Suprapubic skin (tissue), 4 donors: Measurements from ENCODE around the gene PXT1. TPM values are rescaled to one million over a fixed set of nuclear protein-coding genes. Genes with fewer than 3 reads are reported as not detected.

Source experiments
- DNase-seq, 2 donors: peaks; one replicate each; pipeline ENCODE4 v3.0.0-alpha.2; 2019; ENCODE audit warnings: low spot score in 2 of 2
- H3K27ac ChIP-seq: fragments of 200-600 bp; sonication (generic); one replicate; pipeline ENCODE4 v1.5.1; 2019
- H3K27me3 ChIP-seq: fragments of 200-600 bp; sonication (generic); one replicate; pipeline ENCODE4 v1.5.1; 2019
- H3K36me3 ChIP-seq: fragments of 200-600 bp; sonication (generic); one replicate; pipeline ENCODE4 v1.5.1; 2019
- H3K4me1 ChIP-seq: fragments of 200-600 bp; sonication (generic); one replicate; pipeline ENCODE4 v1.5.1; 2019
- H3K4me3 ChIP-seq: fragments of 200-600 bp; sonication (generic); one replicate; pipeline ENCODE4 v1.5.1; 2019; ENCODE audit warnings: mild to moderate bottlenecking
- H3K9me3 ChIP-seq: fragments of 200-600 bp; sonication (generic); one replicate; pipeline ENCODE4 v1.5.1; 2019
- EP300 ChIP-seq: sonication (generic); formaldehyde crosslinking; IDR thresholded peaks from one replicate; pipeline ENCODE4 v1.6.1; 2017; ENCODE audit warnings: antibody characterized with exemption
- POLR2A ChIP-seq, 2 donors: fragments of 450-650 bp; IDR thresholded peaks; one replicate each; pipeline ENCODE4 v1.6.1; 2017; ENCODE audit warnings: antibody characterized with exemption in 2 of 2, mild to moderate bottlenecking in 2 of 2, moderate library complexity in 2 of 2
- POLR2AphosphoS5 ChIP-seq, 3 donors: sonication (generic); formaldehyde crosslinking; IDR thresholded peaks; one replicate each; pipeline ENCODE4 v1.6.1; 2017; ENCODE audit warnings: antibody characterized with exemption in 3 of 3
- WGBS: methylation state at CpG from one replicate; pipeline ENCODE4 v1.1.5; 2018; 5-methylcytosine and 5-hydroxymethylcytosine counted together
- total RNA-seq, 4 donors: library from RNA; depleted of rRNA; stranded (reverse); fragments of >200 nt; gene quantifications; one replicate each; pipeline ENCODE4 v1.1.0, GENCODE V29; 2016
- TF ChIP-seq, protein P1 (sequence below), 2 donors: fragments of 200-600 bp in 1 of 2; fragments of 450-650 bp in 1 of 2; sonication (generic) in 1 of 2; IDR thresholded peaks; one replicate each; pipeline ENCODE4 v1.5.1; 2016 to 2019; ENCODE audit warnings: antibody characterized with exemption in 2 of 2, mild to moderate bottlenecking in 1 of 2, moderate library complexity in 1 of 2

Gene PXT1, protein sequence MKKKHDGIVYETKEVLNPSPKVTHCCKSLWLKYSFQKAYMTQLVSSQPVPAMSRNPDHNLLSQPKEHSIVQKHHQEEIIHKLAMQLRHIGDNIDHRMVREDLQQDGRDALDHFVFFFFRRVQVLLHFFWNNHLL
- not detected for total RNA-seq

DNA sequence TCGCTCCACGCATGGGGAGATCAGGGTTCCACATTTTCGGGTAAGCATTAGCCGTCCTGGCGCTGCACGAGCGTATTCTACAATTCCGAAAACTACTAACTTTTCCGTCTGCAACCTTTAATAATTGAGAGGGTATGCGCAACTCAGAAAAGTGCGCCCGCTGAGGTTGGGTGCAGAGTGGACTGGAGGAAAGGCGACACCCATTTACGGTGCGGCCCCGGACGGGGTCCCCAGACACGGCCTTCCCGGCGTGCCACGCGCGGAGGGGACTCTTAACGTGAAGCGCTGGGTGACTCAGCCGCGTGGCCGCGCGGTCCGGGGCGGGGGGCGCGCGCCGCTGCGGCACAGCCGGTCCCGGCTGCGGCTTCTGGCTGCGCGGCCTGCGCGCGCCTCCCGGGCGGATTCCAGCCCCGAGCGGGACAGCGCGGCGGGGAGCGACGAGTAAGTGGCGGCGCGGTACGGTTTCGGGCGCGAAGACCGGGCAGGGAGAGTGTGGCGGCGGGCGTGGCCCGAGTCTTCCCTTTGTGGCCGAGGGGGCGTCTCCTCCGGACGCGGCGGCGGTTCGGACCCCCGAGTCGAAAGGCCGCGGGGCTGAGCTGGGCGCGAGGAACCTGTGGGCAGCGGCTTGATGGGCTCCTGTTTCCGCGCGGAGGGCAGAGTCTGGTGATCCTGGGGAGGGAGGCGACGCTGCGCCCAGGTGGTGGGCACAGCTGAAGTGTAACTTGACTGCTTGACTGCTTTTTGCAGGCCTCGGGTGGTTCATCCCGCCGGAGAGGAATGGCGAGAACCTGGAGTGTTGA, at the start of gene PXT1, which contains the start of gene KCTD20:
Gene PXT1 (minus strand): TSS at position 184 of the 800 bp plus-strand sequence. CDS start 16,772 bp downstream, outside the sequence.
Gene KCTD20 (plus strand): TSS at position 330 of the 800 bp plus-strand sequence. CDS start 27,098 bp downstream, outside the sequence.
- H3K36me3 ChIP-seq: no peaks in the 10 kb centered on the region
- peak within 1 kb of the TSS; percentile 99 for H3K27ac ChIP-seq
- no peaks in the 10 kb centered on the region for H3K9me3 ChIP-seq
- H3K4me3 ChIP-seq: peak within 1 kb of the TSS; percentile 95
- 1% methylated on average over 19 of the region's 91 CpGs for WGBS
- H3K4me1 ChIP-seq: peaks cover 40% of the 10 kb centered on the region
- peak; percentile 90 to 91 for DNase-seq
- TF ChIP-seq, protein P1, sequence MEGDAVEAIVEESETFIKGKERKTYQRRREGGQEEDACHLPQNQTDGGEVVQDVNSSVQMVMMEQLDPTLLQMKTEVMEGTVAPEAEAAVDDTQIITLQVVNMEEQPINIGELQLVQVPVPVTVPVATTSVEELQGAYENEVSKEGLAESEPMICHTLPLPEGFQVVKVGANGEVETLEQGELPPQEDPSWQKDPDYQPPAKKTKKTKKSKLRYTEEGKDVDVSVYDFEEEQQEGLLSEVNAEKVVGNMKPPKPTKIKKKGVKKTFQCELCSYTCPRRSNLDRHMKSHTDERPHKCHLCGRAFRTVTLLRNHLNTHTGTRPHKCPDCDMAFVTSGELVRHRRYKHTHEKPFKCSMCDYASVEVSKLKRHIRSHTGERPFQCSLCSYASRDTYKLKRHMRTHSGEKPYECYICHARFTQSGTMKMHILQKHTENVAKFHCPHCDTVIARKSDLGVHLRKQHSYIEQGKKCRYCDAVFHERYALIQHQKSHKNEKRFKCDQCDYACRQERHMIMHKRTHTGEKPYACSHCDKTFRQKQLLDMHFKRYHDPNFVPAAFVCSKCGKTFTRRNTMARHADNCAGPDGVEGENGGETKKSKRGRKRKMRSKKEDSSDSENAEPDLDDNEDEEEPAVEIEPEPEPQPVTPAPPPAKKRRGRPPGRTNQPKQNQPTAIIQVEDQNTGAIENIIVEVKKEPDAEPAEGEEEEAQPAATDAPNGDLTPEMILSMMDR (IDR thresholded peaks at IDR 0.05): no peak
- TF ChIP-seq EP300: no peak
- TF ChIP-seq POLR2A (IDR thresholded peaks at IDR 0.05): peak; percentile 24 to 90
- TF ChIP-seq POLR2AphosphoS5 (IDR thresholded peaks at IDR 0.05): peak in 2 of 3 donors; percentile 37
- no peaks in the 10 kb centered on the region for H3K27me3 ChIP-seq

DNA sequence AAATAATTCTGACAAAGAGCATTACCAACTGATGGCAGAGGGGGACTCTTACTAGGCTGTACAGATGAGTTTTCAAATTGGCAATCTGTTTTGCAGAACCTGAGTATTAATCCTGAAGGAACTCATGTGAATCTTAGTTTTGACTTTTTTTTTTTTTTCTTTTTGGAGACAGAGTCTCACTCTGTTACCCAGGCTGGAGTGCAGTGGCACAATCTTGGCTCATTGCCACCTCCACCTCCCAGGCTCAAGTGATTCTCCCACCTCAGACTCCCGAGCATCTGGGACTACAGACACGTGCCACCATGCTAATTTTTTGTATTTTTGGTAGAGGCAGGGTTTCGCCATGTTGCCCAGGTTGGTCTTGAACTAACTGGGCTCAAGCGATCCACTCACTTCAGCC, 49.4 kb upstream of the PXT1 start:
- TF ChIP-seq, protein P1 (IDR thresholded peaks at IDR 0.05): no peak
- TF ChIP-seq POLR2A (IDR thresholded peaks at IDR 0.05): no peak
- no peak for TF ChIP-seq POLR2AphosphoS5 (IDR thresholded peaks at IDR 0.05)
- TF ChIP-seq EP300: no peak
- peaks cover 59% of the 10 kb centered on the region for H3K36me3 ChIP-seq
- no peak for DNase-seq
- H3K27me3 ChIP-seq: no peaks in the 10 kb centered on the region
- peaks cover 7% of the 10 kb centered on the region for H3K4me1 ChIP-seq
- H3K9me3 ChIP-seq: no peaks in the 10 kb centered on the region
- H3K4me3 ChIP-seq: no peak overlapping the region
- H3K27ac ChIP-seq: no peak overlapping the region
- WGBS: 83% methylated on average over 4 of the region's 4 CpGs

DNA sequence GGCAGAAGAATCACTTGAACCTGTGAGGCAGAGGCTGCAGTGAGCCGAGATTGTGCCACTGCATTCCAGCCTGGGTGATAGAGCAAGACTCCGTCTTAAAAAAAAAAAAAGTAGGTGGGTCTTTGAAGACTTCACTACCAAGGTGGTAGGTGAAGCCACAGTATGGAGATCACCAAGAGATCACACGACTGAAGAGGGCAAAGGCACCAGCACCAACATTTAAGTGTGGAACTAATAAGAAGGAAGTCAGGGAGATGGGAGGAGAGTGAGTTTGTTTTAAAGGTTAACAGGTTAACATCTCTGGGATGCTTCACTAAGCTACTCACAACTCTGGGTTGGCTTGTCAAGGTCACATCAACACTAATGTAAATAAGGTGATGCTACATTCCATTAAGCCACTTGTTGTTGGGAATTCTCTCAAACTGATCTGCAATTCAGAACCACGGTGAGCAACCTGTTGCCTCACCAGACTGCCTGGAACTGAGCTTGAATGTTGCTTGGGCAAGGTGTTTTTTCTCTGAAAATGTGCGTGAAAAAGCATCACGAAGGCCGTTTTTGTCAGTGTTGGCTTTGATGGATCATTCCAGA, 48.8 kb upstream of the PXT1 start:
- peaks cover 60% of the 10 kb centered on the region for H3K36me3 ChIP-seq
- H3K4me1 ChIP-seq: peaks cover 7% of the 10 kb centered on the region
- no peak for DNase-seq
- TF ChIP-seq POLR2A (IDR thresholded peaks at IDR 0.05): no peak
- TF ChIP-seq, protein P1 (IDR thresholded peaks at IDR 0.05): no peak
- TF ChIP-seq EP300: no peak
- no peak for TF ChIP-seq POLR2AphosphoS5 (IDR thresholded peaks at IDR 0.05)
- H3K27me3 ChIP-seq: no peaks in the 10 kb centered on the region
- no peaks in the 10 kb centered on the region for H3K9me3 ChIP-seq
- H3K4me3 ChIP-seq: no peak overlapping the region
- WGBS: 88% methylated on average over 7 of the region's 7 CpGs
- no peak overlapping the region for H3K27ac ChIP-seq

DNA sequence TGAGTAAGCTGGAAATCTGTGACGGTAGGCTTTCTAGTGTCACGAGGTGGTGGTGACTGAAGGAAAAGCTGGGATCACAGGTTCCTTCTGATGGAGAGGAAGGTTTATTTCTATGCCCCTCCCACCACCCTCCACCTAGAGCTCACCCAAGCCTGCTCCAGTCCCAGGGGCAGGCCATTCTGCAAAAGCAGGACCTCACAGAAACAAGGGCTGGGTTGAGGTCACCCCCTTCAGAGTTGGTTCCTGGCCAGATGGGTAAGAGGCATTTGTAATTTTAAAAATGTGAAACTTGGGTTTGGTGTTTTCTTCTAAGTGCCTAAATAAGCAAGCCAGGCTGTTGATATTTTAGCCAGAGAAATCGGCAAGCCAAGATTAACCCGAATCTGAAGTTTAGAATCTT, 46.8 kb upstream of the PXT1 start:
- no peak overlapping the region for H3K4me3 ChIP-seq
- TF ChIP-seq POLR2A (IDR thresholded peaks at IDR 0.05) (no peak), EP300 (no peak), POLR2AphosphoS5 (IDR thresholded peaks at IDR 0.05) (no peak)
- TF ChIP-seq, protein P1 (IDR thresholded peaks at IDR 0.05): no peak
- no peak for DNase-seq
- H3K4me1 ChIP-seq: peaks cover 7% of the 10 kb centered on the region
- no peaks in the 10 kb centered on the region for H3K9me3 ChIP-seq
- no peaks in the 10 kb centered on the region for H3K27me3 ChIP-seq
- H3K36me3 ChIP-seq: peaks cover 60% of the 10 kb centered on the region
- 81% methylated on average over 4 of the region's 4 CpGs for WGBS
- H3K27ac ChIP-seq: no peak overlapping the region

DNA sequence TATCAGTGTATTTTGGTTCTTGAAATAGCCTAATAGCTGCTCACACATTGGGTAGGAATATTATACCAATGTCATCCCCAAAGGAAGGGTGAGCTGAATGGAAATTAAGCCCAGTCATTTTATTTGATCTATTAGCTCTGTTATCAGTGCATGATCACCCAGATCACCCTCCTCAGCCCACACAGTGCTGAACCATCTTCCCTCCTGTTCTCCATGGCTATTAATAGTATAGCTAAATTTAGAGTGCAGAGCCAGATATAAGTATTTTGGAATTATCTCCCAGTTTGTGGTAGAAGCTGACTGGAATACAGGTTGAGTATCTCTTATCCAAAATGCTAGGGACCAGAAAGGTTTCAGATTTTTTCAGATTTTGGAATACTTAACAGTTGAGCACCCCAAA, 45.6 kb upstream of the PXT1 start:
- no peak for DNase-seq
- Histone ChIP-seq H3K36me3 (peaks cover 60% of the 10 kb centered on the region), H3K27me3 (no peaks in the 10 kb centered on the region), H3K4me1 (peaks cover under 1% of the 10 kb centered on the region), H3K27ac (no peak overlapping the region), H3K9me3 (no peaks in the 10 kb centered on the region), H3K4me3 (no peak overlapping the region)
- TF ChIP-seq, protein P1 (IDR thresholded peaks at IDR 0.05): no peak
- TF ChIP-seq EP300 (no peak), POLR2AphosphoS5 (IDR thresholded peaks at IDR 0.05) (no peak), POLR2A (IDR thresholded peaks at IDR 0.05) (no peak)
